GM12873 (cell line): ENCODE measurements around the gene CARD14.

Source experiments
- TF ChIP-seq, protein P1 (sequence below): IDR thresholded peaks from 2 replicates; pipeline ENCODE4 v1.5.1; 2012; ENCODE audit warnings: low read depth, mild to moderate bottlenecking, moderate library complexity, low read length, control low read depth; ENCODE audit not compliant: insufficient read depth; ENCODE audit errors: missing control alignments

The CARD14 gene

GRCh38 chr17:80224683-80225082 is 54.9 kb downstream of the CARD14 start:
- TF ChIP-seq, protein P1, sequence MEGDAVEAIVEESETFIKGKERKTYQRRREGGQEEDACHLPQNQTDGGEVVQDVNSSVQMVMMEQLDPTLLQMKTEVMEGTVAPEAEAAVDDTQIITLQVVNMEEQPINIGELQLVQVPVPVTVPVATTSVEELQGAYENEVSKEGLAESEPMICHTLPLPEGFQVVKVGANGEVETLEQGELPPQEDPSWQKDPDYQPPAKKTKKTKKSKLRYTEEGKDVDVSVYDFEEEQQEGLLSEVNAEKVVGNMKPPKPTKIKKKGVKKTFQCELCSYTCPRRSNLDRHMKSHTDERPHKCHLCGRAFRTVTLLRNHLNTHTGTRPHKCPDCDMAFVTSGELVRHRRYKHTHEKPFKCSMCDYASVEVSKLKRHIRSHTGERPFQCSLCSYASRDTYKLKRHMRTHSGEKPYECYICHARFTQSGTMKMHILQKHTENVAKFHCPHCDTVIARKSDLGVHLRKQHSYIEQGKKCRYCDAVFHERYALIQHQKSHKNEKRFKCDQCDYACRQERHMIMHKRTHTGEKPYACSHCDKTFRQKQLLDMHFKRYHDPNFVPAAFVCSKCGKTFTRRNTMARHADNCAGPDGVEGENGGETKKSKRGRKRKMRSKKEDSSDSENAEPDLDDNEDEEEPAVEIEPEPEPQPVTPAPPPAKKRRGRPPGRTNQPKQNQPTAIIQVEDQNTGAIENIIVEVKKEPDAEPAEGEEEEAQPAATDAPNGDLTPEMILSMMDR, result no peak

DNA sequence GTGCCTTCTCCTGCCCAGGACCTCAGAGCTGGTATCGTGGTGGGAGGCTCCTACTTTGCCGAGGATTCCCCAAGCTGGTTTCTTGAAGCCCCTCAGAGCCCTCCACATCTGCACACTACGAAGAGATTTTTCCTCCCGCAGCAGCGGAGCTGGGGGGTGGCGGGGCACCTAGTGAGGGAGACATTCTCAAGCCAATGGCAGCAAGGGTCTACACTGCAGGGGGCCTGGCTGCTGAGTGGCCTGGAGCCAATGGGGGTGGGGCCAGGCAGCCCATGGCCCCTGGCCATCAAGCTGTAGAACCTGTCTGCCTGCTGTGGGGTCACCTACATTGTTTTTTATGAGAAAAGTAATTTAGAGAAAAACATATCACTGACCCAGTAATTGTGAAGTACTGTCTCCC is 55.4 kb downstream of the CARD14 start:
- TF ChIP-seq, protein P1, result no peak

GRCh38 chr17:80227156-80227555 is 57.3 kb downstream of the CARD14 start:
- TF ChIP-seq, protein P1, result no peak

DNA sequence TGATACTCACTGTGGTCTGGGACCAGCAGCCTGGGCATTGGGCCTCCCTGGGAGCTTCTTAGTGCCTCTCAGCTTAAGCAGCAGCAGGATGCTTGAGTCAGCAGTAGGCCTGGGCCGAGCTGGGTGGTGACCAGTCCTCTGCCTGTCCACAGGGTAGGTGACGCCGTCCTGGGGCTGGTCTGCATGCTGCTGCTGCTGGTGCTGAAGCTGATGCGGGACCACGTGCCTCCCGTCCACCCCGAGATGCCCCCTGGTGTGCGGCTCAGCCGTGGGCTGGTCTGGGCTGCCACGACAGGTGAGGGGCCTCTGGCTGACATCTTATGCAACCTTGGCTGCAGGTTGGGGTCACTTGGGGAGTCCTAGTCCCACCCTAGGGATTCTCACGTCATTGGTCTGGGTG is 57.8 kb downstream of the CARD14 start:
- TF ChIP-seq, protein P1, result no peak

GRCh38 chr17:80228477-80228876 is 58.6 kb downstream of the CARD14 start:
- TF ChIP-seq, protein P1, result no peak

DNA sequence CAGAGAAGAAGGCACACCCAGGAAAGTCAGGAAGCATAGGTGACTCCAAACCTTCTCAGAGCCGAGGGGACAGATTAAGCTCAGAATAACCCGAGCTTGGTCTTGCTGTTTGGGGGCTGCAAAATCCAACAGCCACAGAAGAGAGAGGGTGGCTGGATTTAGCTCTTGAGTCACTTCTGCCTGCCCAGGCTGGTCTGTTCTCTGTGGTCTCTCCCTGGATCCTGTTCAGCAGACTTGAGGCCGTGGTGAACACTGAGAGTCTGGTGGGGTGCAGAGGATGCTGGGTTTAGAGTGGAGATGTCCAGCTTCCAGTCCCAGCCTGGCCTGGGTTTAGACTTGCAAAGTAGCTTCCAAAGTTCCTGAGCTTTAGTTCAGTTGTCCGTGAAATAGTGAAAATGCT is 59.2 kb downstream of the CARD14 start:
- TF ChIP-seq, protein P1, result no peak

DNA sequence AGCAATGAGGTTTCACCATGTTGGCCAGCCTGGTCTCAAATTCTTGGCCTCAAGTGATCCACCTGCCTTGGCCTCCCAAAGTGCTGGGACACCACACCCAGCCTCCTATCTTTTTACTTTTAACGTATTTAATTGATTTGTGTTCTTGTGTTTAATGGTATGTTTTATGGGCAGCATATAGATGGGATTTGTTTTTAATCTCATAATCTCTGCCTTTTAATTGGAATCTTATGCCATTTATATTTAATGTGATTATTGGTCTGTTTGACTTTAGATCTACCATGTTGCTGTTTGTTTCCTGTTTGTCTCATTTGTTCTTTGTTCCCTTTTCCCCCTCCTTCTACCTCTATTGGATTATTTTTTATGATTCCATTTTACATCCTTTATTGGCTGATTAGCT is 62.6 kb downstream of the CARD14 start:
- TF ChIP-seq, protein P1, result no peak
